ENCODE results near the gene ORMDL3.
"Not testable (repeated sequence)": the region's sequence is repeated elsewhere in the genome, so short reads cannot be mapped to it uniquely, and the experiment has no call there.

Gene ORMDL3

GRCh38 chr17:39925282-39926134, 1.9 kb downstream of the ORMDL3 start:
- DNase-seq (ENCODE audit: low read depth in 2 of 2, low spot score in 1 of 2): no peak

- no peak for DNase-seq (ENCODE audit: low read depth in 2 of 2, low spot score in 1 of 2)
Measured at GRCh38 chr17:39924691-39925055, 2.7 kb downstream of the ORMDL3 start.

- no peak for DNase-seq (ENCODE audit: low read depth in 2 of 2, low spot score in 1 of 2)
Measured at GRCh38 chr17:39923836-39924690, 3.3 kb downstream of the ORMDL3 start.

GRCh38 chr17:39923230-39923629, 4.2 kb downstream of the ORMDL3 start:
- no peak for DNase-seq (ENCODE audit: low read depth in 2 of 2, low spot score in 1 of 2)

- no peak for DNase-seq (ENCODE audit: low read depth in 2 of 2, low spot score in 1 of 2)
Measured at GRCh38 chr17:39922006-39922405, 5.4 kb downstream of the ORMDL3 start.

GRCh38 chr17:39921323-39921722, 6.1 kb downstream of the ORMDL3 start:
- no peak for DNase-seq (ENCODE audit: low read depth in 2 of 2, low spot score in 1 of 2)

GRCh38 chr17:39920218-39921210, 6.9 kb downstream of the ORMDL3 start:
- DNase-seq (ENCODE audit: low read depth in 2 of 2, low spot score in 1 of 2): peak in 1 of 2 donors; percentile 27

GRCh38 chr17:39919087-39919683, 8.2 kb downstream of the ORMDL3 start:
- no peak for DNase-seq (ENCODE audit: low read depth in 2 of 2, low spot score in 1 of 2)

GRCh38 chr17:39916918-39917317, 10.5 kb downstream of the ORMDL3 start:
- no peak for DNase-seq (ENCODE audit: low read depth in 2 of 2, low spot score in 1 of 2)

GRCh38 chr17:39915559-39915958, 11.8 kb downstream of the ORMDL3 start:
- DNase-seq (ENCODE audit: low read depth in 2 of 2, low spot score in 1 of 2): no peak

- no peak for DNase-seq (ENCODE audit: low read depth in 2 of 2, low spot score in 1 of 2)
Measured at GRCh38 chr17:39913989-39914388, 13.4 kb downstream of the ORMDL3 start.

- no peak for DNase-seq (ENCODE audit: low read depth in 2 of 2, low spot score in 1 of 2)
Measured at GRCh38 chr17:39908789-39909352, 18.5 kb downstream of the ORMDL3 start.

GRCh38 chr17:39904990-39905288, 22.5 kb downstream of the ORMDL3 start:
- no peak for DNase-seq (ENCODE audit: low read depth in 2 of 2, low spot score in 1 of 2)

GRCh38 chr17:39903158-39903884, 24.1 kb downstream of the ORMDL3 start:
- no peak for DNase-seq (ENCODE audit: low read depth in 2 of 2, low spot score in 1 of 2)

GRCh38 chr17:39902027-39902426, 25.4 kb downstream of the ORMDL3 start:
- DNase-seq (ENCODE audit: low read depth in 2 of 2, low spot score in 1 of 2): not testable (repeated sequence)

- no peak for DNase-seq (ENCODE audit: low read depth in 2 of 2, low spot score in 1 of 2)
Measured at GRCh38 chr17:39899215-39899614, 28.2 kb downstream of the ORMDL3 start.

GRCh38 chr17:39898088-39898487, 29.3 kb downstream of the ORMDL3 start:
- DNase-seq (ENCODE audit: low read depth in 2 of 2, low spot score in 1 of 2): no peak

GRCh38 chr17:39894681-39895376, 32.6 kb downstream of the ORMDL3 start:
- no peak for DNase-seq (ENCODE audit: low read depth in 2 of 2, low spot score in 1 of 2)

- DNase-seq (ENCODE audit: low read depth in 2 of 2, low spot score in 1 of 2): no peak
Measured at GRCh38 chr17:39889200-39889599, 38.2 kb downstream of the ORMDL3 start.
